DND-41 (cell line): ENCODE results near the gene C4A.
"Not testable (repeated sequence)": the region's sequence is repeated elsewhere in the genome, so short reads cannot be mapped to it uniquely, and the experiment has no call there.

Source experiments
- EZH2 ChIP-seq: IDR thresholded peaks from 3 replicates; pipeline ENCODE4 v1.6.1; 2012; ENCODE audit warnings: borderline replicate concordance, low read depth, mild to moderate bottlenecking, moderate library complexity, low read length, inconsistent platforms; ENCODE audit not compliant: severe bottlenecking
- TF ChIP-seq, protein P1 (sequence below): IDR thresholded peaks from 2 replicates; pipeline ENCODE4 v1.5.1; 2012; ENCODE audit warnings: borderline replicate concordance, low read length, moderate library complexity, mild to moderate bottlenecking; ENCODE audit not compliant: poor library complexity, severe bottlenecking; ENCODE audit errors: extremely low read depth

DNA sequence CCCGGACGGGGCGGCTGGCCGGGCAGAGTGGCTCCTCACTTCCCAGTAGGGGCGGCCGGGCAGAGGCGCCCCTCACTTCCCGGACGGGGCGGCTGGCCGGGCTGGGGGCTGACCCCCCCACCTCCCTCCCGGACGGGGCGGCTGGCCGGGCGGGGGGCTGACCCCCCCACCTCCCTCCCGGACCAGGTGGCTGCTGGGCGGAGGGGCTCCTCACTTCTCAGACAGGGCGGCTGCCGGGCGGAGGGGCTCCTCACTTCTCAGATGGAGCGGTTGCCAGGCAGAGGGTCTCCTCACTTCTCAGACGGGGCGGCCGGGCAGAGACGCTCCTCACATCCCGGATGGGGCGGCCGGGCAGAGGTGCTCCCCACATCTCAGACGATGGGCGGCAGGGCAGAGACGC is 49.7 kb upstream of the C4A start:
- TF ChIP-seq, protein P1, sequence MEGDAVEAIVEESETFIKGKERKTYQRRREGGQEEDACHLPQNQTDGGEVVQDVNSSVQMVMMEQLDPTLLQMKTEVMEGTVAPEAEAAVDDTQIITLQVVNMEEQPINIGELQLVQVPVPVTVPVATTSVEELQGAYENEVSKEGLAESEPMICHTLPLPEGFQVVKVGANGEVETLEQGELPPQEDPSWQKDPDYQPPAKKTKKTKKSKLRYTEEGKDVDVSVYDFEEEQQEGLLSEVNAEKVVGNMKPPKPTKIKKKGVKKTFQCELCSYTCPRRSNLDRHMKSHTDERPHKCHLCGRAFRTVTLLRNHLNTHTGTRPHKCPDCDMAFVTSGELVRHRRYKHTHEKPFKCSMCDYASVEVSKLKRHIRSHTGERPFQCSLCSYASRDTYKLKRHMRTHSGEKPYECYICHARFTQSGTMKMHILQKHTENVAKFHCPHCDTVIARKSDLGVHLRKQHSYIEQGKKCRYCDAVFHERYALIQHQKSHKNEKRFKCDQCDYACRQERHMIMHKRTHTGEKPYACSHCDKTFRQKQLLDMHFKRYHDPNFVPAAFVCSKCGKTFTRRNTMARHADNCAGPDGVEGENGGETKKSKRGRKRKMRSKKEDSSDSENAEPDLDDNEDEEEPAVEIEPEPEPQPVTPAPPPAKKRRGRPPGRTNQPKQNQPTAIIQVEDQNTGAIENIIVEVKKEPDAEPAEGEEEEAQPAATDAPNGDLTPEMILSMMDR, result not testable (repeated sequence)
- not testable (repeated sequence) for TF ChIP-seq EZH2
